Measurements from ENCODE around the gene TJAP1.

DNA sequence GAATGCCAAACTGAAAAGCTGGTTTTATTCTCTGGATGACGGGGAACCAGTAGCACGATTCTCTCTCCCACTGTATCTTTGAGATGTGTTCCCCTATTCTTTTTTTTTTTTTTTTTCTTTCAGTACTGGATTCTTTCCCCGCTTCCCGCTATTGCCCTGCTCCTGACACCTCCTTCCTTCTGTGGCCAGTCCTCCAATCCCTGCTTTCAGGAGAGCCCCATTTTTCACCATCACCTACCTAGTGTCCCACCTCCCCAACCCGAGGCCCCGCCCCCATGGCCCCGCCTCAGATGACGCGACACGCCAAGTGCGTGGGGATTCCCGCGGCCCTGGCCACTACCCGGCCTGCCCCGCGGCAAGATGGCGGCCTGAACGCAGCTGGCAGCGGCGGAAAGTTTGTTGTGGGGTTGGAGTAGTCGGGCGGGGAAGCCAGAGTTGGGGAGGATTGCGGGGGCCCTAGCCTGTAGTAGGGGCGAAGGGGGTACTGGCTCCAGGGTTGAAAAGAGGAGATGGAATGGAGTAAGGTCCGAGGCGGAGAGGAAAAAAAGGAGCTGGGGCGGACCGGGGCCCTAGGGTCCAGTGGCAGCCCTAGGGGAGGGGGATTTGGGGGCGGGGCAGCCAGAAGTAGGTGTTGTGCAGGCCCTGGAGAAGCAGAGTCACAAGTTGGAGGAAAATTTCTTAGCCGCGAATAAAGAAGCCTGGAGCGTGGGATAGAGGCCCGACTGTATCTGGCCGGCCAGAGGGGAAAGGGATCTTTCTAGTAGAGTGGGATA lies at the start of gene TJAP1:
- TF ChIP-seq CTCF (IDR thresholded peaks at IDR 0.05) (no peak), POLR2A (IDR thresholded peaks at IDR 0.05) (peak; percentile 21 to 72)

All from Peyer's patch (tissue), 4 donors.